D721Med (cell line): ENCODE results near the gene MUTYH.

Experiments
- DNase-seq: peaks from one replicate; pipeline ENCODE4 v3.0.0; 2011; ENCODE audit warnings: low spot score; ENCODE audit not compliant: insufficient read length
- FAIRE-seq: peaks from 2 replicates; lab custom pipeline; 2011; peaks lifted over from hg19 to GRCh38; lab: Jason Lieb, UNC
- CTCF ChIP-seq: IDR thresholded peaks from 2 replicates; pipeline ENCODE4 v1.5.1; 2012; ENCODE audit warnings: mild to moderate bottlenecking, control low read depth; ENCODE audit not compliant: insufficient read depth; ENCODE audit errors: missing control alignments

MUTYH gene

GRCh38 chr1:45380125-45380524 is 39.9 kb upstream of the MUTYH start:
- TF ChIP-seq CTCF, result no peak
- FAIRE-seq (no peak), DNase-seq (no peak)

- no peak for FAIRE-seq
- no peak for TF ChIP-seq CTCF
- DNase-seq, result no peak
These were observed 39.3 kb upstream of the MUTYH start for GRCh38 chr1:45379524-45379923.

GRCh38 chr1:45378184-45378583 is 37.9 kb upstream of the MUTYH start:
- no peak for FAIRE-seq
- TF ChIP-seq CTCF, result no peak
- no peak for DNase-seq

GRCh38 chr1:45375104-45376090 is 35.2 kb upstream of the MUTYH start:
- DNase-seq, result no peak
- TF ChIP-seq CTCF, result no peak
- FAIRE-seq, result no peak

- DNase-seq (no peak), FAIRE-seq (no peak)
- TF ChIP-seq CTCF, result no peak
These were observed 33.3 kb upstream of the MUTYH start for GRCh38 chr1:45373573-45373972.

GRCh38 chr1:45370575-45370974 is 30.3 kb upstream of the MUTYH start:
- FAIRE-seq, result no peak

More at GRCh38 chr1:45370575-45370974, 30.3 kb upstream of the MUTYH start:
- TF ChIP-seq CTCF, result no peak
- no peak for DNase-seq
